Right forelimb (tissue), 1 donor: ENCODE data around the gene LRIT3.
"Not testable (repeated sequence)": the region's sequence is repeated elsewhere in the genome, so short reads cannot be mapped to it uniquely, and the experiment has no call there.

ENCODE experiments used
- DNase-seq: peaks from one replicate; pipeline ENCODE4 v3.0.0-alpha.2; 2018

LRIT3 gene

DNA sequence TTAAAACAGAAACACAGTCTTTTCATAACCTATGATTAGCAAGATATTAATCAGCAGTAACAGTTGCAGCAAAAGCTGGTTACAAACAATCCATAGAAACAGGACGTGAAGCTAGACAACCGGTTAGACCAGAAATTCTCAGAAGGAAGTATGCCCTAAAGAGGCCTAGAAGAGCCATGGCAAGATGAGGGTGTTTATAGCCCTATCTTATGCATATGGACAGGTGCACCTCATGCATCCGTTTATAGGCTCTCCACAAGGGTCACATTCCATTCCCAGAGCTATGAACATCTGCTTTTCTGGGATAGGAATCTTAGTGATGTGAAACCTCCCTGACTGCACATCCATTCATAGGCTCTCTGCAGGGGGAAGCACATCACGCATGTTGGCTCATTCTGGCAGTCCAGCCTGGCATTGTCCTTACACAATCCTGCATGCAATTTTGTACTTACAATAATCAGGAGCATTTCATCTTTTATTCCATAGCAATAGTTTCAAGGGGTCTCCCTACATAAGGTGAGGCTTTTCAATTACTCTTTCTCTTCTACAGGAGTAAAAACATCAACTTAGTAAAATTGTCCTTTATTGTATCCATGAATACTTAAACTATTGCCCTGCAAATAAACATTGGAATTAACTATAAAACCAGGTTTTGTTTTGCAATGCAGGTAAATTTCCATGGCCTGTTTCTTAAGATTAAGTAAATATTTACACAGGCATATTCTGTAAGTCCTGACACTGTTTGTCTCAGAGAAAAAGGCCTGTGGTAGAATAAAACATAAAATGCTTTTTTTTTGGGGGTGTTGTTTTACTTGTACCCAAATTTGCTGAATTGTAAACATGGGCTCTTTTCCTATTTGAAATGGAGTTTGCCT, 11.8 kb downstream of the LRIT3 start:
- DNase-seq = not testable (repeated sequence)

DNA sequence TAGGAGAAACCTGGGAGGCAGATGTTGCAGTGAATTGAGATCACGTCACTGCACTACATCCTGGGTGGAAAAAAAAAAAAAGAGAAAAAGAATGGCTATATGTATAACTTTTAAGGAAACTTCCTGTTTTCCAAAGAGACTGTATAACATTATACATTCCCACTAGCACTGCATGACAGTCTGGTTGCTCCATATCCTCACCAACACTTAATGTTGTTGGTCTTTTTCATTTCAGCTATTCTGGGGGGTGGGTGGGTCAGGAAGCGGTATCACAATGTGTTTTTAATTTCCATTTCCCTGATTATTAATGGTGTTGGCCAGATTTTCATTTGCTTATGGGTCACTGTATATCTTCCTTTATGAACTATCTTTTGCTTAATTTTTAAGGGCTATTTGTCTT, 13.4 kb downstream of the LRIT3 start:
- DNase-seq = no peak

- DNase-seq = no peak
Measured at GRCh38 chr4:109861916-109862511, 14.1 kb downstream of the LRIT3 start.

GRCh38 chr4:109864134-109864533, 16.2 kb downstream of the LRIT3 start:
- DNase-seq = no peak

DNA sequence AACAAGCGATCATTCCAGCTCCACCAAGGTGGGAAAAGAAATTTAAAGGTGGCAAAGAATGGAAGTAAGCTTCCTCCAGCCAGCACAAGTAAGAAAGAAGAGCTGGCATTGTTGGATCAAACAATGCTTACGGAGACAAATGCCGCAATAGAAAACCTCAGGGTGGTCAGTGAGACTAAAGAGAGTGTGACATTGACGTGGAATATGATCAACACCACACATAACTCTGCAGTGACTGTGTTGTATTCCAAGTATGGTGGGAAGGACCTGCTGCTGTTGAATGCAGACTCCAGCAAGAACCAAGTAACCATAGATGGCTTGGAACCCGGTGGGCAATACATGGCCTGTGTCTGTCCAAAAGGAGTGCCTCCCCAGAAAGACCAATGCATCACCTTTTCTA, 22.2 kb downstream of the LRIT3 start:
- no peak for DNase-seq

DNA sequence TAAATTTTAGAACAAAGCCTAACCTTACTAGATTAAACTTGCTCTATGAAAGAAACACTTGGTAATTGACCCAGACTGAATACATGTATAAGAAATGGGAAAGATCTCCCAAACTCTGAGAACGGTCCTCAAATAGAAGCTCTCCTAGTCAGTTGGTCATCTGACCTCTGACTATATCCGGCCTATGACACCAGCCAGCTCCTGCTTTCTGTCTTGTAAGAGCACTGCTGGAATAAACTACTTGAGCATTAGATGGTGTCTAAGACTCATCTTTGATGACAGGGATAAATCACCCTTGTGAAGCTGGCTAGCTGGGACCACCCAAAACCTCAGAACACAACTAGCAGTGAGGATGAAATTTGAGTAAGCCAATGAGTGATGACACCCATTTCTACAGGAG, 24.2 kb downstream of the LRIT3 start:
- DNase-seq = no peak

DNA sequence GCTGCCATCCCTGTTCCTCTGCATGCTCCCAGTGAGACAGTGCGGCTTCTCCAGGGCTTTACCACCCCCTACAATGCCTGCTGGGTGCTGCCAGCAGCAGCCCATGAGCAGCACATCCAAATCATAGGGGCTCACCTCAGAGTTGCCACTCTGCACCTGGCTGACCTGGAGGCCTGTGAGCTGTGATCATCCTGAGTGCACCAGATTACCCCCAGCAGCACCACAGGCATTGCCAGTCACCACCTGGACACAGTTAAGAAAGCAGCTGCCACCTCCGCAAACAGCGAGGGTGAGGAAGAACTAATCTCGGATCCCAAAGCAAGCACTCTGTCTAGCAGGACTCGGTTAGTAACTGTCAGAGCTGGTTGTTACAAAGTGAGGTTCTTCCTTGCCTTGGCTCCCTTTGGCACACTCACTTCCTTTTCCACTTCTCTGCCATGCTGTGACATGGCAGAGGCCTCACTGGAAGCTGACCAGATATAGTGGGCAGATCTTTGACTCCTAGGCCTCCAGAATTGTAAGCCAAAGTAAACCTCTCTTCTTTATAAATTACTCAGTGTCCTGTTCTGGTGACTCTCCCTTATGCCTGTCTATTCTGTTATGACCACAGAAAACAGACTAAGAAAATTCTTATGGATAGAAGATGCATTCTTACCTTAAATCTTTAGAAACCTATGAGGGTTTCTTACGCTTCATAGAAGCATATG, 25.2 kb downstream of the LRIT3 start:
- DNase-seq = no peak

- DNase-seq = no peak
Measured at GRCh38 chr4:109873791-109874514, 26.0 kb downstream of the LRIT3 start.

- DNase-seq = no peak
Measured at GRCh38 chr4:109875106-109875505, 27.2 kb downstream of the LRIT3 start.

GRCh38 chr4:109875553-109875952, 27.6 kb downstream of the LRIT3 start:
- not testable (repeated sequence) for DNase-seq

DNA sequence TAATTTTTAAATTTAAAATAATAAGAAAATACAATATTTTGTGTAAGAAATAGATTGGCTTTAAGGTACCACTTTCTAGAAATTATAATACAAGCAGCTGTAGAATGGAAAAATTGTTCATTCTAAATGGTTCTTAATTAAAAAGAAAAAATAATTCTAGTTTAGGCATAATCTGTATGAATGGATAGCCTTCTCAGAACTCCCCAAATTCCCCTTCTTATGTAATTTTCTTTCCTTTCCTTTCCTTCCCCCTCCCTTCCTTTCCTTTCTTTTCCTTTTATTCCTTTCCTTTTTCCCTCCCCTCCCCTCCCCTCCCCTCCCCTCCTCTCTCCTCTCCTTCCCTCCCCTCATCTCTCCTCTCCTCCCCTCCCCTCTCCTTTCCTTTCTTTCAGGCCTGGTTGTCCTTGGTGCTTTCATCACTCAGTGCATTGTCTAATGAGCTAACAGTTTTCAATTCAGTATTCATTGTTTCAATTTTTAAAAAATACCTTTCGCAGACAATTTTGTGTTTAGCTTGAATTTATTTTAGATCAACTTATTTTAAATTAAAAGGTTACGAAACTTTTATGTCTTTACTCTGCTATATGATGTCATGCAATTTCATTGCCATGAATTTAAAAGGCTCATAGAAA, 28.8 kb downstream of the LRIT3 start:
- no peak for DNase-seq

DNA sequence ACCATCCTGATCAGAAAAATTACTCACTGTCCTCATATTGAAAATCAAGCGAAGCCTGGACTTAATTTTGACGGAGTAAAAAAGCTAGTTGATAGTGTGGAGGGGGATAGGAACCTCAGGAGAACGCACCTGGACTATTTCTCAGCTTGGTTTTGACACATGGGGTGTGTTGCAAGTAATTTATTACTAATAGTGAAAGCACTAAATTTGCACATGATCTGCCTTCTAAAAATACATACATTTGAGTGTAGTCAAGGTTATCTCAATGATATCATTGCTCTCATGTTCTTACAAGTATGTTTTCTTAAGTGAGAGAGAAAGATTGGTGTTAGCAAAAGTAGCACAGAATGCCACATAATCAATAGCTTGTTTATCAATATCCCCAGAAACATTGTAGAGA, 29.5 kb downstream of the LRIT3 start:
- no peak for DNase-seq

DNA sequence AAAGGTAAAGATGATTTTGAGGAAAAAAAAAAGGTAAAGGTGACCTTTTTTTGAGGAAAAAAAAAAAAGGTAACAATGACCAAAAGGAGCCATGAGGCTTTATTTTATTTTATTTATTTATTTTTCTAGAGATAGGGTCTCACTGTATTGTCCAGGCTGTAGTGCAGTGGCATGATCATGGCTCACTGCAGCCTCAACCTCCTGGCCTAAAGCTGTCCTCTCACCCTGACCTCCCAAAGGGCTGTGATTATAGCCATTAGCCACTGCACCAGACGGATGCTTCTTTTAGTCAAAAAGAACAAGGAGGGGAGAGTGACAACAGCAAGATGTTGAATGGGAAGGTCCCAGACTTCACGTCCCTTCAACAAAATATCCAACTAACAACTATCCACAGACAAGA, 30.4 kb downstream of the LRIT3 start:
- DNase-seq = no peak

DNA sequence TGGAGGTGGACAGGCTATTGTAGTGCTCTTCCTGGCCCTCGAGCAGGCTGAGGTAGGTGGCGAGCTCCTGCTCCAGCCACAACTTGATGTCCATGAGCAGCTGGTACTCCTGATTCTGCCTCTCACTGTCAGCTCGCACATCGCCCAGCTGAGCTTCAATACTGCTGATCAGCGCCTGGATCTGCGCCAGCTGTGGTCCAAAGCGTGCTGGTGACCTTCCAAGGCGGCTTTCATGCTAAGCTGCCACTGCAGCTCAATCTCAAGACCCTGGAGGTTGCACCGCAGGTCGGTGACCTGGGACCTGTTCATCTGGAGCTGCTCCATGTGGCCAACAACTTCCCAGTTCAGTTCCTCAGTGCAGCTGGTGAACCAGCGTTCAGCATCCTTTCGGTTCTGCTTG, 31.2 kb downstream of the LRIT3 start:
- DNase-seq = no peak

GRCh38 chr4:109879636-109880314, 31.9 kb downstream of the LRIT3 start:
- no peak for DNase-seq

DNA sequence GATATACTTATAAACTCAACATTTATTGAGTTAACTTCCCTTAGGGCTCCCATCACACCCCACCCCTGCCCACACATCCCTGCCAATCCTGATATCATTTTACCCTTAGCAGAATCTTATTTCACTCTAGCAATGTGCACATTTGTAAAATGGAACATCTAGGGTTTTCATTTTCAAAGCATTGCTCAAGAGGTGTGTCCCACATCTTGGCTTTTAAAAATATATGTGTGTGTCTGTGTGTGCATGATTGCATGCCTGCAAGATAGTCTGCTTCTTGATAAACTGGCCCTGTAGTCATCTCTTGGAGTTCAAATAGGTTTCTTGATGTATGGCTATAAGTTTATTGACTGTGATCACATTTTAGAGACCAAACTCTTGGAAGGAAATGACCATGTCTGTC, 38.4 kb downstream of the LRIT3 start:
- no peak for DNase-seq

DNA sequence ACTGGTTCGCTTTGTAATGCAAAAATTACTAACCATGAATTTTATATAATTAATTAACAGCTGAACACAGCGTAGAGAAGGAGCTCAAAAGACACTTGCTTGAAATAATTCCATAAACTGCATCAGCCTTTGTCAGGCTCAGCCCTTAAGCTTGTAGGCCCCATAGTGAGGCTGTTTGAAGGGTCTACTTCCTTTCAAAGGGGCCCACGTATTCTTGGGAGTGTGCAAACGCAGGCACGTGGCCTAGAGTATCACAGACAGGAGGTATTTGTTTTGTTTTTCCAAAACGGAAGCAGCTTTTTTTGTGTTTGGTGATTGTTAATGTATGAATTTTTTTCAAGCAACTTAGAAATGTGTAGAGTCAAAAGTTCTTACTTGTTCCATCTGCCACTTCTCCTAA, 39.2 kb downstream of the LRIT3 start:
- no peak for DNase-seq

DNA sequence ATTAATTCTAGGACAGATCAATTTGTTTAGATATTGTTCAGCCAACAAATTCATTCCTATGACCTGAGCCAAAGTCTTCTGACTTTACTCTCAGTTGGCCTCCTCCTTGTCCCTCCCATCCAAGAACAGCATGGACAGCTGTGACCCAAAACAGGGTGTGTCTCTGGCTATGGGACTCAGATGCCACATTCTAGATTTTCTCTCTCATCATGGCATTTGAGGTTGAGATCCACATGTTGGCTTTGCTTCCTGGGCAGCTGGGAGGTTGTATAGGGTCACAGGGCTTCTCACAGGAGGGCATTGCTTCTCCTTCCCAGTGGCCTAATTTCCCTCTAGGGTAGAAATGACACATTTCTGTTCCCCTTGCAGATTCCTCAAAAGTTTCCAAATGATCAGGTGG, 42.2 kb downstream of the LRIT3 start:
- no peak for DNase-seq

- no peak for DNase-seq
Measured at GRCh38 chr4:109902559-109903251, 54.8 kb downstream of the LRIT3 start.

DNA sequence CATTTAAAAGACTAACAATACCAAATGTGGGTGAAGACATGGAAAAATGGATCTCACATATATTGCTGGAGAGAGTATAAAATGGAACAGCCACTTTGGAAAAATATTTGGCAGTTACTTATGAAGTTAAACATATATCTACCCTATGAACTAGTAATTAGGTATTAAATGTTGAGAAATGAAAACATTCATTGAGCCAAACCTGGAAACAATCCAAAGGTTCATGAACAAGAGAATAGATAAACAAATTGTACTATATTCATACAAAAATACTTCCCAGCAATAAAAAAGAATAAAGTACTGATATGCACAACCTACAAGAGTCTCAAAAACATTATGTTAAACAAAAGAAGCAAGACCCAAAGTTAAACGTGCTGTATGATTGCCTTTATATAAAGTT, 60.8 kb downstream of the LRIT3 start:
- no peak for DNase-seq

DNA sequence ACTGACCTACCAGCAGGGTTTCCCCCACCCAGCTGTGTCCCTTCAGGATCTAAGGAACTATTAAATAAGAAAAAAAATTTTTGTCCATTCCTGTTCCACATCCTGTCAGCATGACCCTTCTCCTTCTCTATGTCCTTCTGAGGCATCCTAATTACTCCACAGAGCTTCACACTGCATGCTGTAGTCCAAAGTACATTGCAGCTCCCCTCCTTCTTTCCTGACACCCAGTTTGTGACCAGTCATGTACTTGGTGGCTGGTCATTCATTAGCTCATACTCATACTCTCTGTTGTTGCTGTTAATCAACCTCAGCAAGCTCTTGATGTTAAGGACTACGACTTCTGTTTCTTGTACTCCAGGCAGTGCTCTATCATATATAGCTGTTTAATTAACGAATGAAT, 62.3 kb downstream of the LRIT3 start:
- DNase-seq = no peak
